Breast epithelium (tissue), 4 donors: ENCODE measurements around the gene TRIM66. TPM values are rescaled to one million over a fixed set of nuclear protein-coding genes. Genes with fewer than 3 reads are reported as not detected.

ENCODE experiments used
- DNase-seq, 2 donors: peaks; one replicate each; pipeline ENCODE4 v3.0.0-alpha.2; 2019; ENCODE audit warnings: low spot score in 2 of 2
- H3K27ac ChIP-seq, 2 donors: fragments of 200-600 bp; sonication (generic) in 1 of 2; one replicate each; pipeline ENCODE4 v1.5.1; 2016 to 2019; ENCODE audit warnings: mild to moderate bottlenecking in 1 of 2
- H3K27me3 ChIP-seq, 2 donors: fragments of 200-600 bp; sonication (generic) in 1 of 2; one replicate each; pipeline versions ENCODE4 v1.5.1 to v1.6.0; 2017 to 2019; ENCODE audit warnings: control low read depth in 1 of 2, mild to moderate bottlenecking in 1 of 2
- H3K36me3 ChIP-seq: fragments of 200-600 bp; one replicate; pipeline ENCODE4 v1.5.1; 2019
- H3K4me1 ChIP-seq, 2 donors: fragments of 200-600 bp; sonication (generic); one replicate each; pipeline ENCODE4 v1.5.1; 2016 to 2019; ENCODE audit warnings: control low read depth in 1 of 2
- H3K4me3 ChIP-seq, 3 donors: fragments of 200-600 bp; sonication (generic); 1 replicate in 2 of 3; 2 replicates in 1 of 3; pipeline ENCODE4 v1.5.1; 2016 to 2019; ENCODE audit warnings: mild to moderate bottlenecking in 3 of 3, moderate library complexity in 2 of 3
- H3K9me3 ChIP-seq, 2 donors: fragments of 200-600 bp; sonication (generic) in 1 of 2; one replicate each; pipeline ENCODE4 v1.5.1; 2016 to 2019; ENCODE audit warnings: control low read depth in 1 of 2
- POLR2A ChIP-seq: fragments of 450-650 bp; IDR thresholded peaks from one replicate; pipeline ENCODE4 v1.6.1; 2016; ENCODE audit warnings: antibody characterized with exemption, mild to moderate bottlenecking, moderate library complexity
- POLR2AphosphoS5 ChIP-seq, 3 donors: sonication (generic); formaldehyde crosslinking; IDR thresholded peaks; one replicate each; pipeline ENCODE4 v1.6.1; 2017; ENCODE audit warnings: antibody characterized with exemption in 3 of 3
- intact Hi-C: fragments of 100-400 bp; cut with DNase I; formaldehyde crosslinking; loops from one replicate; pipeline ENCODE4 v1.15.1; 2023; ENCODE audit warnings: low total_unique reads
- total RNA-seq, 3 donors: library from RNA; depleted of rRNA; stranded (reverse); fragments of >200 nt; gene quantifications; one replicate each; pipeline ENCODE4 v1.1.0, GENCODE V29; 2016
- TF ChIP-seq, protein P1 (sequence below), 3 donors: fragments of 450-650 bp; IDR thresholded peaks; one replicate each; pipeline ENCODE4 v1.5.1; 2016 to 2017; ENCODE audit warnings: antibody characterized with exemption in 3 of 3, mild to moderate bottlenecking in 3 of 3, moderate library complexity in 3 of 3

Gene TRIM66
- total RNA-seq, 3 donors from 2014 or later: 6.6 to 12.7 (median 11.5) TPM

DNA sequence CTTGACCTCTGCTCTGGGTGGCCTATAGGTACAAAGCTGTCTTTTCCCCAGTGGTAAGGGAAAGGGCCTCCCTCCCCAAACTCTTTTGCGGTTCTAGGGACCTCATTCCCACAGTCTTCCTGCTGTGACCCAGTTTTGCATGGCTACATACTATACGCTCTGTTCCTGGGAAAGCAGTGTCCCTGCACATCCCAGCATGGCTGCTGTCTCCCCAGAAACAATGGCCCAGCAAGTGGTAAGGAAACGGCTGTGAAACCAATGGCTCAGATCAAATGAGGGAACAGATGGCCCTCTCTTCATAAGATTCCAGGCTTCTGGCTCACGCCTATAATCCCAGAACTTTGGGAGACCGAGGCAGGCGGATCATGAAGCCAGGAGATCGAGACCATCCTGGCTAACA lies 41.2 kb upstream of the TRIM66 start:
- no peaks in the 10 kb centered on the region for H3K36me3 ChIP-seq
- intact Hi-C loops: no loop called here
- H3K9me3 ChIP-seq: no peaks in the 10 kb centered on the region
- no peaks in the 10 kb centered on the region for H3K27me3 ChIP-seq
- H3K4me3 ChIP-seq: no peak overlapping the region
- H3K4me1 ChIP-seq: peaks cover 26 to 40% of the 10 kb centered on the region in 2 donors
- no peak for DNase-seq
- TF ChIP-seq POLR2A (no peak), POLR2AphosphoS5 (IDR thresholded peaks at IDR 0.05) (no peak)
- TF ChIP-seq, protein P1, sequence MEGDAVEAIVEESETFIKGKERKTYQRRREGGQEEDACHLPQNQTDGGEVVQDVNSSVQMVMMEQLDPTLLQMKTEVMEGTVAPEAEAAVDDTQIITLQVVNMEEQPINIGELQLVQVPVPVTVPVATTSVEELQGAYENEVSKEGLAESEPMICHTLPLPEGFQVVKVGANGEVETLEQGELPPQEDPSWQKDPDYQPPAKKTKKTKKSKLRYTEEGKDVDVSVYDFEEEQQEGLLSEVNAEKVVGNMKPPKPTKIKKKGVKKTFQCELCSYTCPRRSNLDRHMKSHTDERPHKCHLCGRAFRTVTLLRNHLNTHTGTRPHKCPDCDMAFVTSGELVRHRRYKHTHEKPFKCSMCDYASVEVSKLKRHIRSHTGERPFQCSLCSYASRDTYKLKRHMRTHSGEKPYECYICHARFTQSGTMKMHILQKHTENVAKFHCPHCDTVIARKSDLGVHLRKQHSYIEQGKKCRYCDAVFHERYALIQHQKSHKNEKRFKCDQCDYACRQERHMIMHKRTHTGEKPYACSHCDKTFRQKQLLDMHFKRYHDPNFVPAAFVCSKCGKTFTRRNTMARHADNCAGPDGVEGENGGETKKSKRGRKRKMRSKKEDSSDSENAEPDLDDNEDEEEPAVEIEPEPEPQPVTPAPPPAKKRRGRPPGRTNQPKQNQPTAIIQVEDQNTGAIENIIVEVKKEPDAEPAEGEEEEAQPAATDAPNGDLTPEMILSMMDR (IDR thresholded peaks at IDR 0.05): no peak
- H3K27ac ChIP-seq: peak overlapping the region; percentile 98

GRCh38 chr11:8722809-8723208 lies 40.3 kb upstream of the TRIM66 start:
- intact Hi-C loops: no loop called here
- TF ChIP-seq POLR2AphosphoS5 (IDR thresholded peaks at IDR 0.05): no peak
- no peak for TF ChIP-seq POLR2A
- TF ChIP-seq, protein P1 (IDR thresholded peaks at IDR 0.05): no peak
- Histone ChIP-seq H3K9me3 (no peaks in the 10 kb centered on the region), H3K36me3 (no peaks in the 10 kb centered on the region), H3K27me3 (no peaks in the 10 kb centered on the region), H3K4me3 (no peak overlapping the region), H3K4me1 (peaks cover 28 to 46% of the 10 kb centered on the region in 2 donors), H3K27ac (peak overlapping the region; percentile 98)
- no peak for DNase-seq

DNA sequence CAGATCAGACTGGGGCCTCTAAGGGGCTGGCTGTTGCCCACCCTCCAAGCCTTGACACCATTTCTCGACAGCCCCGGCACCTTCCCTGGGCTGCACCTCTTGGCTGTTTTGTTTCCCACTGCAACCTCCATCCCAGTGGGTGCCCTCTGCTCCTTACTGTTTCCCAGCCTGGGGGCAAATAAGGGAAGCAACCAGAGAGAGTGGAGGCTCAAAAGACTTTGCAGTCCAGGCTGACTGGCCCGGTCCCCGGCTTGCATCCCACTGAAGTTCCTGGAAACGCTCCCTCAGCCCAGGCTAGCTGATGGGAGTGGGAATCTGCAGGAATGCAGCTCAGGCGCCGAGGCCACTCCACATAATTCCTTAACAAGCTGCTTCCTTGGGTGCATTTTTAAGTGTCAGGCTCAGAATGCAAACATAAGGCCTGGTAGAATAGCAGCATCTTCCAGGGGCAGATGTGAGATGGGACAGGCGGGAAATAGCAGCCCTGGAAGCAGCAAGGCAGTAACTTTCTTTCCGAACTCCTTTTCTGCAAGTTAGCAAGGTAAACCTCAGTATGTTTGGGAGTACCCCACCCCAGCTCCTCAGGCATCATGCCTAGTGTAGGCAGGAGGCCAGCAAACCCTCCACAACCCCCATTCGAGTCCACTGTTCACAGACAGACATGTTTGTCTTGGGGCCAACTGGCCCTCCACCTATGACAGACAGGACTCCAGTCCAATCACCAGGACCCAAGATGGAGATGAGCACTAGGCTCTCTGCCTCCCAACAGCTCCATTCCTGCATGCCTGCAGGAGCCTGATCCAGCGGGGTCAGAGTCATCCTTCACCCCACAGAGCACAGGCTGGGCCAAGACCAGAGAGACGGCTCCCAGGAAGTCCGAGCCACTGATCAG lies 39.4 kb upstream of the TRIM66 start:
- intact Hi-C loops: no loop called here

GRCh38 chr11:8720868-8721608 lies 38.6 kb upstream of the TRIM66 start:
- Histone ChIP-seq H3K4me1 (peaks cover 31 to 61% of the 10 kb centered on the region in 2 donors), H3K9me3 (no peaks in the 10 kb centered on the region), H3K4me3 (peak overlapping the region in 1 of 3 donors; percentile 27), H3K27me3 (no peaks in the 10 kb centered on the region), H3K36me3 (no peaks in the 10 kb centered on the region), H3K27ac (peak overlapping the region; percentile 98)
- intact Hi-C loops: no loop called here
- no peak for TF ChIP-seq POLR2A
- TF ChIP-seq, protein P1 (IDR thresholded peaks at IDR 0.05): no peak
- TF ChIP-seq POLR2AphosphoS5 (IDR thresholded peaks at IDR 0.05): no peak
- DNase-seq: no peak

More for the DNA sequence above, 39.4 kb upstream of the TRIM66 start:
- Histone ChIP-seq H3K36me3 (no peaks in the 10 kb centered on the region), H3K4me3 (peak overlapping the region in 1 of 3 donors; percentile 27), H3K4me1 (peaks cover 33 to 56% of the 10 kb centered on the region in 2 donors), H3K27ac (peak overlapping the region; percentile 98), H3K9me3 (no peaks in the 10 kb centered on the region), H3K27me3 (no peaks in the 10 kb centered on the region)
- TF ChIP-seq POLR2AphosphoS5 (IDR thresholded peaks at IDR 0.05) (no peak), POLR2A (no peak)
- TF ChIP-seq, protein P1 (IDR thresholded peaks at IDR 0.05): no peak
- no peak for DNase-seq
